Measurements from ENCODE around the gene ENDOD1.

DNA sequence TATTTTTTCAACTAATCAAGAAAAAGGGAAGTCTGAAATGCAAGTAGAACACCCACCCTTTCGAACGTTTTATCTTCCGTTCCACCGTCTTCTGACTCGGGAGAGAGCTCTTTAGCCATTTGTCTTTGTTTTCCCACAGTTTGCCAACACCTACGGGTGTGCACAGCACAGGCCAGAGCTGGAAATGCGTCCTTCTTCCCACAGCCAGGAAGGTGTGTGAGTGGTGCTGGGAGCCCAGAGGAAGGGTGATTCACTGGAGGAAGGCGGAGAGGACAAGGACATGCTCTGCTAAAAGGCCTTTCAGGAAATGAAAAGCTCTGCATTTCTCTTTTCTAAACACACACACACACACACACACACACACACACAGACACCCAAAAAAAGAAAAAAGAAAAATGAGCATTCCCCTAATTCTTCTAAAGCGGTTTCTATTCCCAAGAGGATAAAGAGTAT, 18.5 kb downstream of the ENDOD1 start:
- TF ChIP-seq, protein P1, sequence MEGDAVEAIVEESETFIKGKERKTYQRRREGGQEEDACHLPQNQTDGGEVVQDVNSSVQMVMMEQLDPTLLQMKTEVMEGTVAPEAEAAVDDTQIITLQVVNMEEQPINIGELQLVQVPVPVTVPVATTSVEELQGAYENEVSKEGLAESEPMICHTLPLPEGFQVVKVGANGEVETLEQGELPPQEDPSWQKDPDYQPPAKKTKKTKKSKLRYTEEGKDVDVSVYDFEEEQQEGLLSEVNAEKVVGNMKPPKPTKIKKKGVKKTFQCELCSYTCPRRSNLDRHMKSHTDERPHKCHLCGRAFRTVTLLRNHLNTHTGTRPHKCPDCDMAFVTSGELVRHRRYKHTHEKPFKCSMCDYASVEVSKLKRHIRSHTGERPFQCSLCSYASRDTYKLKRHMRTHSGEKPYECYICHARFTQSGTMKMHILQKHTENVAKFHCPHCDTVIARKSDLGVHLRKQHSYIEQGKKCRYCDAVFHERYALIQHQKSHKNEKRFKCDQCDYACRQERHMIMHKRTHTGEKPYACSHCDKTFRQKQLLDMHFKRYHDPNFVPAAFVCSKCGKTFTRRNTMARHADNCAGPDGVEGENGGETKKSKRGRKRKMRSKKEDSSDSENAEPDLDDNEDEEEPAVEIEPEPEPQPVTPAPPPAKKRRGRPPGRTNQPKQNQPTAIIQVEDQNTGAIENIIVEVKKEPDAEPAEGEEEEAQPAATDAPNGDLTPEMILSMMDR (IDR thresholded peaks at IDR 0.05): no peak
- no peak for TF ChIP-seq POLR2A (IDR thresholded peaks at IDR 0.05)

All from right lobe of liver (tissue), 4 donors.